IMR-90 (cell line): ENCODE results near the gene TPPP. TPM values are rescaled to one million over a fixed set of nuclear protein-coding genes. Genes with fewer than 3 reads are reported as not detected.

Experiments
- ATAC-seq: fragments of 200-7000 bp; cut with Tn5 transposase; 2 replicates; pipeline ENCODE4 v1.9.1; 2020; ENCODE audit warnings: low read depth, mild to moderate bottlenecking, moderate library complexity
- BruUV-seq: library from RNA; stranded (reverse); fragments of 400-500 nt; replicated peaks from 2 replicates; lab custom pipeline; 2021; lab: Mats Ljungman, UMichigan
- CTCF ChIA-PET: fragments of 300-600 bp; formaldehyde crosslinking; extraction: SDS; loops from one replicate; lab custom pipeline; 2021; ENCODE audit warnings: antibody characterized with exemption; lab: Yijun Ruan, JAX
- POLR2A ChIA-PET: fragments of 300-600 bp; sonication (Branson Sonifier 250); formaldehyde crosslinking; loops from one replicate; lab custom pipeline; 2022; ENCODE audit warnings: antibody characterized with exemption; ENCODE audit not compliant: unreplicated experiment; lab: Charles Lee
- DNase-seq: peaks from one replicate; pipeline ENCODE4 v3.0.0; 2013
- H2AFZ ChIP-seq: replicated peaks from 2 replicates; pipeline ENCODE3; 2013; ENCODE audit warnings: low read length, mild to moderate bottlenecking; ENCODE audit not compliant: poor library complexity
- H2AK5ac ChIP-seq: 2 replicates; pipeline ENCODE4 v1.6.1; 2013; ENCODE audit warnings: low read depth, low read length, inconsistent platforms
- H2AK9ac ChIP-seq: replicated peaks from 2 replicates; pipeline ENCODE3; 2013; ENCODE audit warnings: mild to moderate bottlenecking, low read depth, low read length, moderate library complexity; ENCODE audit not compliant: poor library complexity
- H2BK120ac ChIP-seq: 2 replicates; pipeline ENCODE4 v1.6.1; 2013; ENCODE audit warnings: low read depth, low read length, inconsistent platforms
- H2BK15ac ChIP-seq: 3 replicates; pipeline ENCODE4 v1.6.1; 2013; ENCODE audit warnings: low read depth, low read length, inconsistent platforms
- H2BK20ac ChIP-seq: 2 replicates; pipeline ENCODE4 v1.6.1; 2013; ENCODE audit warnings: low read depth, mild to moderate bottlenecking, inconsistent platforms, low read length, moderate library complexity
- H2BK5ac ChIP-seq: 2 replicates; pipeline ENCODE4 v1.6.1; 2013; ENCODE audit warnings: mild to moderate bottlenecking, low read depth, low read length, inconsistent platforms; ENCODE audit not compliant: poor library complexity, severe bottlenecking
- H3K14ac ChIP-seq: replicated peaks from 2 replicates; pipeline ENCODE4 v1.6.1; 2013; ENCODE audit warnings: low read depth, low read length, inconsistent platforms
- H3K18ac ChIP-seq: 2 replicates; pipeline ENCODE4 v1.6.1; 2013; ENCODE audit warnings: low read depth, low read length, control low read depth
- H3K23ac ChIP-seq: 2 replicates; pipeline ENCODE4 v1.6.1; 2013; ENCODE audit warnings: low read depth, low read length, inconsistent platforms
- H3K27ac ChIP-seq: 2 replicates; pipeline ENCODE4 v1.5.1; 2013; ENCODE audit warnings: mild to moderate bottlenecking, control low read depth, low read length; ENCODE audit not compliant: insufficient read depth
- H3K27me3 ChIP-seq: 2 replicates; pipeline ENCODE4 v1.6.1; 2013; ENCODE audit warnings: low read length; ENCODE audit not compliant: control insufficient read depth, insufficient read depth
- H3K36me3 ChIP-seq: 2 replicates; pipeline ENCODE4 v1.6.1; 2013; ENCODE audit warnings: low read length, mixed read lengths; ENCODE audit not compliant: control insufficient read depth, insufficient read depth
- H3K4ac ChIP-seq: 2 replicates; pipeline ENCODE4 v1.6.1; 2013; ENCODE audit warnings: low read depth, low read length, inconsistent platforms
- H3K4me1 ChIP-seq: 2 replicates; pipeline ENCODE4 v1.6.1; 2013; ENCODE audit warnings: low read length, mixed read lengths; ENCODE audit not compliant: control insufficient read depth, insufficient read depth
- H3K4me2 ChIP-seq: 2 replicates; pipeline ENCODE4 v1.6.1; 2013; ENCODE audit warnings: low read depth, mild to moderate bottlenecking, control low read depth, low read length, moderate library complexity
- H3K4me3 ChIP-seq: 2 replicates; pipeline ENCODE4 v1.5.1; 2013; ENCODE audit warnings: low read depth, mild to moderate bottlenecking, control low read depth, low read length, moderate library complexity; ENCODE audit not compliant: insufficient read depth
- H3K56ac ChIP-seq: 2 replicates; pipeline ENCODE4 v1.6.1; 2013; ENCODE audit warnings: low read length, inconsistent platforms; ENCODE audit not compliant: insufficient read depth; ENCODE audit errors: extremely low read depth
- H3K79me1 ChIP-seq, 2 experiments: 2 replicates each; pipeline ENCODE4 v1.6.1; 2013; ENCODE audit warnings: low read length in 2 of 2, inconsistent platforms in 1 of 2, low read depth in 1 of 2
- H3K9ac ChIP-seq: 2 replicates; pipeline ENCODE4 v1.6.1; 2013; ENCODE audit warnings: low read depth, low read length, control low read depth
- H3K9me1 ChIP-seq: 2 replicates; pipeline ENCODE4 v1.6.1; 2013; ENCODE audit warnings: low read length, inconsistent platforms; ENCODE audit not compliant: insufficient read depth
- H3K9me3 ChIP-seq: 2 replicates; pipeline ENCODE4 v1.6.1; 2013; ENCODE audit warnings: low read length; ENCODE audit not compliant: control insufficient read depth, insufficient read depth
- H4K20me1 ChIP-seq: 2 replicates; pipeline ENCODE4 v1.6.1; 2013; ENCODE audit warnings: low read length, inconsistent platforms; ENCODE audit not compliant: insufficient read depth
- H4K5ac ChIP-seq: 2 replicates; pipeline ENCODE4 v1.6.1; 2013; ENCODE audit warnings: mild to moderate bottlenecking, low read depth, low read length, control low read depth
- H4K8ac ChIP-seq, 2 experiments: 2 replicates each; pipeline ENCODE4 v1.6.1; 2013; ENCODE audit warnings: low read depth in 2 of 2, low read length in 2 of 2, control low read depth in 1 of 2, inconsistent platforms in 1 of 2
- H4K91ac ChIP-seq: 2 replicates; pipeline ENCODE4 v1.6.1; 2013; ENCODE audit warnings: low read depth, low read length, inconsistent platforms; ENCODE audit not compliant: insufficient read depth
- BHLHE40 ChIP-seq: fragments of 150-350 bp; IDR thresholded peaks from 2 replicates; pipeline ENCODE4 v1.6.1; 2016; ENCODE audit warnings: mild to moderate bottlenecking, low read depth, low read length
- CEBPB ChIP-seq: IDR thresholded peaks from 2 replicates; pipeline ENCODE4 v1.6.1; 2012; ENCODE audit warnings: low read depth, low read length, improper control_type of control experiment
- CHD1 ChIP-seq: IDR thresholded peaks from 2 replicates; pipeline ENCODE4 v1.6.1; 2012; ENCODE audit warnings: low read depth, low read length, improper control_type of control experiment
- FOS ChIP-seq: fragments of 150-350 bp; IDR thresholded peaks from 2 replicates; pipeline ENCODE4 v1.6.1; 2016; ENCODE audit warnings: low read depth, low read length
- MAFK ChIP-seq: IDR thresholded peaks from 2 replicates; pipeline ENCODE4 v1.6.1; 2012; ENCODE audit warnings: low read depth, low read length, improper control_type of control experiment
- MAZ ChIP-seq: IDR thresholded peaks from 2 replicates; pipeline ENCODE4 v1.6.1; 2012; ENCODE audit warnings: low read depth, mild to moderate bottlenecking, low read length, improper control_type of control experiment, moderate library complexity, borderline replicate concordance
- MXI1 ChIP-seq: IDR thresholded peaks from 2 replicates; pipeline ENCODE4 v1.6.1; 2012; ENCODE audit warnings: low read depth, mild to moderate bottlenecking, low read length, moderate library complexity, borderline replicate concordance
- RAD21 ChIP-seq: IDR thresholded peaks from 2 replicates; pipeline ENCODE4 v1.6.1; 2012; ENCODE audit warnings: low read length, improper control_type of control experiment
- RCOR1 ChIP-seq: IDR thresholded peaks from 2 replicates; pipeline ENCODE4 v1.6.1; 2012; ENCODE audit warnings: mild to moderate bottlenecking, low read length, improper control_type of control experiment; ENCODE audit not compliant: insufficient replicate concordance
- RFX5 ChIP-seq: IDR thresholded peaks from 2 replicates; pipeline ENCODE4 v1.8.0; 2012; ENCODE audit warnings: low read depth, mild to moderate bottlenecking, low read length, moderate library complexity
- SMC3 ChIP-seq: fragments of 150-350 bp; IDR thresholded peaks from 2 replicates; pipeline ENCODE4 v1.6.1; 2016; ENCODE audit warnings: low read depth, mild to moderate bottlenecking, antibody characterized with exemption, low read length, moderate library complexity
- WGBS, 2 experiments: methylation state at CpG; one replicate each; pipeline versions ENCODE4 v1.1.5 to v1.1.7; 2013; ENCODE audit warnings: missing lambda C conversion rate in 2 of 2; ENCODE audit not compliant: insufficient read length in 1 of 2; ENCODE audit errors: extremely low coverage in 2 of 2; 5-methylcytosine and 5-hydroxymethylcytosine counted together
- dilution Hi-C: fragments of 300-500 bp; cut with HindIII; formaldehyde crosslinking; loops from one replicate; pipeline ENCODE4 v1.14.3; 2018; ENCODE audit warnings: low sequenced_read_pairs; ENCODE audit not compliant: unreplicated experiment
- in situ Hi-C: fragments of 300-500 bp; cut with MboI; formaldehyde crosslinking; loops from 3 replicates; pipeline ENCODE4 v1.14.3; 2019; ENCODE audit warnings: low sequenced_read_pairs, inconsistent platforms, mixed read lengths
- intact Hi-C: fragments of 100-400 bp; cut with micrococcal nuclease; formaldehyde crosslinking; loops from 2 replicates; pipeline ENCODE4 v1.10.0; 2022
- polyA plus RNA-seq, 3 experiments: library from polyadenylated mRNA; depleted of rRNA; stranded (reverse); fragments of >200 nt; gene quantifications; 2 replicates each; pipeline ENCODE4 v1.2.3, GENCODE V29; 2012; ENCODE audit warnings: low replicate concordance in 1 of 3
- total RNA-seq: library from RNA; depleted of rRNA; stranded (reverse); fragments of >200 nt; gene quantifications from 2 replicates; pipeline ENCODE4 v1.2.3, GENCODE V29; 2012
- TF ChIP-seq, protein P1 (sequence below): conservative IDR thresholded peaks from 2 replicates; pipeline ENCODE4 v1.5.1; 2012; ENCODE audit warnings: mild to moderate bottlenecking, low read depth, low read length, improper control_type of control experiment
- TF ChIP-seq, protein P2 (sequence below): fragments of 150-350 bp; IDR thresholded peaks from 2 replicates; pipeline ENCODE4 v1.6.1; 2016; ENCODE audit warnings: low read depth, mild to moderate bottlenecking, low read length, moderate library complexity, borderline replicate concordance
- TF ChIP-seq, protein P3 (sequence below): fragments of 150-350 bp; IDR thresholded peaks from 2 replicates; pipeline ENCODE4 v1.6.1; 2017; ENCODE audit warnings: mild to moderate bottlenecking, antibody characterized with exemption, low read length, low read depth

Gene TPPP
- total and polyA plus RNA-seq, 2 of the 4 experiments (the other 2 are of a cell fraction): under 0.01 to 0.07 TPM

DNA sequence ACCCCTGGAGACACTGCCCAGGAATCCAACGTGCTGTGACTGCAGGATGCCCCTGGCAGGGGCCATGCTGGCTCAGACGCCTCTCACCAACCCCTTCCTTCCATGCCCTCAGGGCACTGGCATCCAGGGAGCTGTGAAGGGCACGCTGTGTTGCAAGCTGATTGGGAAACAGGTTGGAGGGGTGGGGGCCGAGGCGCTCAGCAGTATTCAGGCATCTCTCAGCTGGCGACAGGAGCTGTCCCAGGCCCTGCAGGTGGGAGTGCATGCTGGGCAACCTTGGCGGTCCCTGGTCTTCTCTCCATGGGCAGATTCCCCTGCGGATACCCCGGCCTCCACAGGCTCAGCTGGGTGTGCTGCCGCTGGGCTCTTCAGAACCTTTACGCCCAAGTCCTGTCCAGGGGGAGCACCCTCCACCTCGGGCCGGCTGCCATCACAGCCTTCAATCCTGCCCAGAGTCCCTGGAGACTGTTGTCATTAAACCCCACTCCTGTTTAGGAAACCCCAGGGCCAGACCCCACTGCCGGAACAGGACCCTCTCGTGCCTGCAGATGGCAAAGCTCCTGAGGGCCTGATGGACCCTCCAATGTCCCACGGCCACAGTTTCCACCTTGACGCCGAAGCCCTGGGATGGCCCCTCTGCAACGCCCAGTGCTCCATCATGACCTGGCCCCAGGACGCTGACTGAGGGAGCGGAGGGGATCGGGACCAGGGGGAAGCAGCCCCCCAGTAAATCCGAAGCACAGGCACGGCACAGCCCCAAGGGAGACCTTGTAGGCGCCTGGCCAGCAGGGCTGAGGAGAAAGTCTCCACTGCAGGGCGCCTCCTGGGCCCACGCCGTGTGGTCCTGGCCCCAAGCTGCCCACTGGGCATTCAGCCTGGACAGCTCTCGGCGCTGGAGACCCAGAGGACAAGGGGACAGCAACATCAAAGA is 9.3 kb downstream of the TPPP start:
- Histone ChIP-seq H3K14ac (no peak overlapping the region), H4K8ac (no peak overlapping the region), H3K4me1 (no peaks in the 10 kb centered on the region), H2BK20ac (no peak overlapping the region), H3K36me3 (no peaks in the 10 kb centered on the region), H2AK9ac (no peak overlapping the region), H3K4me2 (no peak overlapping the region), H3K9me1 (no peaks in the 10 kb centered on the region), H3K9ac (no peak overlapping the region), H4K91ac (no peak overlapping the region), H2BK5ac (no peak overlapping the region), H3K9me3 (no peaks in the 10 kb centered on the region), H3K23ac (no peak overlapping the region), H3K27ac (no peak overlapping the region), H2BK15ac (no peak overlapping the region), H3K79me1 (no peaks in the 10 kb centered on the region), H3K18ac (no peak overlapping the region), H2AK5ac (no peak overlapping the region), H4K20me1 (no peaks in the 10 kb centered on the region), H2AFZ (no peak overlapping the region), H3K27me3 (peaks cover 6% of the 10 kb centered on the region; the same call in 1 of the 2 replicates), H4K5ac (no peak overlapping the region), H3K4me3 (no peak overlapping the region), H3K56ac (no peak overlapping the region), H3K4ac (no peak overlapping the region), H2BK120ac (no peak overlapping the region)
- DNase-seq (no peak), ATAC-seq (no peak)
- ChIA-PET CTCF (no interaction called here), POLR2A (no interaction called here)
- no TSS peak for BruUV-seq
- dilution Hi-C loops (no loop called here), in situ Hi-C loops (loop anchor here (10.0 kb wide), 1 partner anchor 91 kb away; no protein-coding TSS in a partner anchor), intact Hi-C loops (loop anchor here (2.0 kb wide), 1 partner anchor 91 kb away; no protein-coding TSS in a partner anchor)
- WGBS, 2 experiments: 70% methylated on average over 21 of the region's 30 CpGs; no CpG with 5 or more reads in 1 of the 2 experiments
- TF ChIP-seq MXI1 (no peak), MAZ (no peak), FOS (no peak), CEBPB (no peak), RAD21 (no peak), RCOR1 (no peak), RFX5 (no peak), SMC3 (no peak), MAFK (no peak), BHLHE40 (no peak), CHD1 (no peak)
- TF ChIP-seq, protein P1, sequence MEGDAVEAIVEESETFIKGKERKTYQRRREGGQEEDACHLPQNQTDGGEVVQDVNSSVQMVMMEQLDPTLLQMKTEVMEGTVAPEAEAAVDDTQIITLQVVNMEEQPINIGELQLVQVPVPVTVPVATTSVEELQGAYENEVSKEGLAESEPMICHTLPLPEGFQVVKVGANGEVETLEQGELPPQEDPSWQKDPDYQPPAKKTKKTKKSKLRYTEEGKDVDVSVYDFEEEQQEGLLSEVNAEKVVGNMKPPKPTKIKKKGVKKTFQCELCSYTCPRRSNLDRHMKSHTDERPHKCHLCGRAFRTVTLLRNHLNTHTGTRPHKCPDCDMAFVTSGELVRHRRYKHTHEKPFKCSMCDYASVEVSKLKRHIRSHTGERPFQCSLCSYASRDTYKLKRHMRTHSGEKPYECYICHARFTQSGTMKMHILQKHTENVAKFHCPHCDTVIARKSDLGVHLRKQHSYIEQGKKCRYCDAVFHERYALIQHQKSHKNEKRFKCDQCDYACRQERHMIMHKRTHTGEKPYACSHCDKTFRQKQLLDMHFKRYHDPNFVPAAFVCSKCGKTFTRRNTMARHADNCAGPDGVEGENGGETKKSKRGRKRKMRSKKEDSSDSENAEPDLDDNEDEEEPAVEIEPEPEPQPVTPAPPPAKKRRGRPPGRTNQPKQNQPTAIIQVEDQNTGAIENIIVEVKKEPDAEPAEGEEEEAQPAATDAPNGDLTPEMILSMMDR: no peak
- TF ChIP-seq, protein P2, sequence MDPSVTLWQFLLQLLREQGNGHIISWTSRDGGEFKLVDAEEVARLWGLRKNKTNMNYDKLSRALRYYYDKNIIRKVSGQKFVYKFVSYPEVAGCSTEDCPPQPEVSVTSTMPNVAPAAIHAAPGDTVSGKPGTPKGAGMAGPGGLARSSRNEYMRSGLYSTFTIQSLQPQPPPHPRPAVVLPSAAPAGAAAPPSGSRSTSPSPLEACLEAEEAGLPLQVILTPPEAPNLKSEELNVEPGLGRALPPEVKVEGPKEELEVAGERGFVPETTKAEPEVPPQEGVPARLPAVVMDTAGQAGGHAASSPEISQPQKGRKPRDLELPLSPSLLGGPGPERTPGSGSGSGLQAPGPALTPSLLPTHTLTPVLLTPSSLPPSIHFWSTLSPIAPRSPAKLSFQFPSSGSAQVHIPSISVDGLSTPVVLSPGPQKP: no peak
- TF ChIP-seq, protein P3, sequence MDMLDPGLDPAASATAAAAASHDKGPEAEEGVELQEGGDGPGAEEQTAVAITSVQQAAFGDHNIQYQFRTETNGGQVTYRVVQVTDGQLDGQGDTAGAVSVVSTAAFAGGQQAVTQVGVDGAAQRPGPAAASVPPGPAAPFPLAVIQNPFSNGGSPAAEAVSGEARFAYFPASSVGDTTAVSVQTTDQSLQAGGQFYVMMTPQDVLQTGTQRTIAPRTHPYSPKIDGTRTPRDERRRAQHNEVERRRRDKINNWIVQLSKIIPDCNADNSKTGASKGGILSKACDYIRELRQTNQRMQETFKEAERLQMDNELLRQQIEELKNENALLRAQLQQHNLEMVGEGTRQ: no peak
